A549 (cell line): Measurements from ENCODE around the gene MYDGF. TPM values are rescaled to one million over a fixed set of nuclear protein-coding genes. Genes with fewer than 3 reads are reported as not detected.

Source experiments
- ATAC-seq, 2 experiments: fragments of 200-7000 bp in 1 of 2; fragments of >200 bp in 1 of 2; cut with Nextera tagmentation in 1 of 2; cut with Tn5 transposase in 1 of 2; 3 replicates each; pipeline versions ENCODE4 v1.8.0 to v1.9.1; 2018 to 2020; ENCODE audit warnings: mild to moderate bottlenecking in 1 of 2, moderate library complexity in 1 of 2
- CTCF ChIA-PET: fragments of 300-600 bp; sonication (Branson Sonifier 250); formaldehyde crosslinking; extraction: SDS; loops from one replicate; lab custom pipeline; 2021; ENCODE audit warnings: antibody characterized with exemption, inconsistent platforms; lab: Yijun Ruan, JAX
- POLR2A ChIA-PET: fragments of 350-600 bp; formaldehyde crosslinking; extraction: SDS; loops from one replicate; lab custom pipeline; 2021; ENCODE audit warnings: antibody characterized with exemption, inconsistent platforms; lab: Yijun Ruan, JAX
- DNase-seq, 2 experiments: peaks; one replicate each; pipeline versions ENCODE4 v3.0.0 to v3.0.0-alpha.2; 2011 to 2016; ENCODE audit warnings: low read depth in 1 of 2, low spot score in 1 of 2
- FAIRE-seq: peaks from 2 replicates; lab custom pipeline; 2011; peaks lifted over from hg19 to GRCh38; lab: Jason Lieb, UNC
- H3K27ac ChIP-seq, 2 experiments: fragments of >200 bp; sonication (Bioruptor Twin); formaldehyde crosslinking; 3 replicates each; pipeline ENCODE4 v1.5.1; 2016 to 2017
- H3K4me1 ChIP-seq: fragments of >200 bp; sonication (Bioruptor Twin); formaldehyde crosslinking; 3 replicates; pipeline ENCODE4 v1.6.1; 2016
- H3K4me2 ChIP-seq: fragments of >200 bp; sonication (Bioruptor Twin); formaldehyde crosslinking; 3 replicates; pipeline ENCODE4 v1.6.1; 2016
- H3K4me3 ChIP-seq: fragments of >200 bp; sonication (Bioruptor Twin); formaldehyde crosslinking; 3 replicates; pipeline ENCODE4 v1.5.1; 2016
- H3K9me3 ChIP-seq: fragments of >200 bp; sonication (Bioruptor Twin); formaldehyde crosslinking; 3 replicates; pipeline ENCODE4 v1.6.1; 2016
- BHLHE40 ChIP-seq: IDR thresholded peaks from 2 replicates; pipeline ENCODE4 v1.6.1; 2012; ENCODE audit warnings: low read depth, low read length, inconsistent platforms
- FOSB ChIP-seq: fragments of 250-450 bp; sonication (Bioruptor Pico); IDR thresholded peaks from 2 replicates; pipeline ENCODE4 v1.5.0; 2020; ENCODE audit warnings: mild to moderate bottlenecking, moderate library complexity
- FOXS1 ChIP-seq: fragments of 250-450 bp; sonication (Bioruptor Pico); IDR thresholded peaks from 2 replicates; pipeline ENCODE4 v1.5.0; 2020; ENCODE audit warnings: mild to moderate bottlenecking, moderate library complexity
- GATA3 ChIP-seq: IDR thresholded peaks from 2 replicates; pipeline ENCODE4 v1.6.1; 2012; ENCODE audit warnings: borderline replicate concordance
- HOXA7 ChIP-seq: fragments of 250-450 bp; sonication (Bioruptor Pico); IDR thresholded peaks from 2 replicates; pipeline ENCODE4 v1.5.0; 2020; ENCODE audit warnings: mild to moderate bottlenecking, moderate library complexity
- HOXB13 ChIP-seq: fragments of 250-450 bp; sonication (Bioruptor Pico); IDR thresholded peaks from 2 replicates; pipeline ENCODE4 v1.5.0; 2020; ENCODE audit warnings: low read depth, mild to moderate bottlenecking, moderate library complexity
- HOXB5 ChIP-seq: fragments of 250-450 bp; sonication (Bioruptor Pico); IDR thresholded peaks from 2 replicates; pipeline ENCODE4 v1.5.0; 2020; ENCODE audit warnings: mild to moderate bottlenecking, moderate library complexity
- JUNB ChIP-seq: fragments of >200 bp; sonication (Bioruptor Twin); formaldehyde crosslinking; IDR thresholded peaks from 2 replicates; pipeline ENCODE4 v1.6.1; 2016
- KDM1A ChIP-seq: fragments of 200-600 bp; sonication (generic); IDR thresholded peaks from 2 replicates; pipeline ENCODE4 v1.6.1; 2016; ENCODE audit warnings: low read depth, mild to moderate bottlenecking
- NPAS2 ChIP-seq: fragments of 250-450 bp; sonication (Bioruptor Pico); IDR thresholded peaks from 2 replicates; pipeline ENCODE4 v1.8.0; 2022; ENCODE audit warnings: mild to moderate bottlenecking, moderate library complexity, borderline replicate concordance
- NR3C1 ChIP-seq: fragments of >200 bp; sonication (Bioruptor Twin); formaldehyde crosslinking; IDR thresholded peaks from 3 replicates; pipeline ENCODE4 v1.6.1; 2017
- PBX3 ChIP-seq: IDR thresholded peaks from 2 replicates; pipeline ENCODE4 v1.6.1; 2012
- PHF8 ChIP-seq: fragments of 200-600 bp; sonication (generic); IDR thresholded peaks from 2 replicates; pipeline ENCODE4 v1.6.1; 2016; ENCODE audit warnings: low read depth, mild to moderate bottlenecking, antibody characterized with exemption, moderate library complexity, borderline replicate concordance
- POLR2A ChIP-seq: IDR thresholded peaks from 2 replicates; pipeline ENCODE4 v1.6.1; 2012; ENCODE audit warnings: mild to moderate bottlenecking, low read length
- RCOR1 ChIP-seq: fragments of 150-350 bp; IDR thresholded peaks from 2 replicates; pipeline ENCODE4 v1.6.1; 2014; ENCODE audit warnings: antibody characterized with exemption, low read length, low read depth
- REST ChIP-seq: fragments of 200-600 bp; sonication (generic); IDR thresholded peaks from 2 replicates; pipeline ENCODE4 v1.6.1; 2016; ENCODE audit warnings: antibody characterized with exemption, mild to moderate bottlenecking, moderate library complexity
- TFCP2L1 ChIP-seq: fragments of 250-450 bp; sonication (Bioruptor Pico); IDR thresholded peaks from 2 replicates; pipeline ENCODE4 v1.5.0; 2021; ENCODE audit warnings: mild to moderate bottlenecking
- TP53 ChIP-seq: fragments of 250-450 bp; sonication (Bioruptor Pico); IDR thresholded peaks from 2 replicates; pipeline ENCODE4 v1.5.0; 2021; ENCODE audit warnings: mild to moderate bottlenecking, moderate library complexity
- USF2 ChIP-seq: fragments of 450-650 bp; IDR thresholded peaks from 2 replicates; pipeline ENCODE4 v1.6.1; 2014; ENCODE audit warnings: antibody characterized with exemption
- ZC3H11A ChIP-seq: fragments of 450-650 bp; IDR thresholded peaks from 2 replicates; pipeline ENCODE4 v1.6.1; 2014; ENCODE audit warnings: antibody characterized with exemption, mild to moderate bottlenecking
- ZFP36 ChIP-seq: fragments of 450-650 bp; IDR thresholded peaks from 2 replicates; pipeline ENCODE4 v1.6.1; 2014; ENCODE audit warnings: borderline replicate concordance; ENCODE audit not compliant: partially characterized antibody
- WGBS: methylation state at CpG from one replicate; pipeline ENCODE4 v1.1.6; 2017; ENCODE audit errors: missing lambda C conversion rate; 5-methylcytosine and 5-hydroxymethylcytosine counted together
- polyA plus RNA-seq, 4 experiments: library from polyadenylated mRNA; depleted of rRNA in 3 of 4; stranded (reverse); fragments of >200 nt; fragmentation: RNase III in 1 of 4; extraction: RNeasy Plus Mini Kit Qiagen cat#74134 plus additional on column Dnase treatment in 1 of 4; gene quantifications; 2 replicates in 3 of 4; 3 replicates in 1 of 4; pipeline ENCODE4 v1.2.3, GENCODE V29; 2011 to 2017
- TF ChIP-seq, protein P1 (sequence below): IDR thresholded peaks from 2 replicates; pipeline ENCODE4 v1.6.1; 2012
- TF ChIP-seq, protein P2 (sequence below): fragments of >200 bp; sonication (Bioruptor Twin); formaldehyde crosslinking; IDR thresholded peaks from 3 replicates; pipeline ENCODE4 v1.5.1; 2016

MYDGF gene
- polyA plus RNA-seq, 2 of the 4 experiments (the other 2 are of a cell fraction): 62.1 to 107 TPM

- Histone ChIP-seq H3K27ac (peak overlapping the region; percentile 96 to 100), H3K4me2 (peak overlapping the region; percentile 64), H3K9me3 (no peaks in the 10 kb centered on the region), H3K4me1 (peaks cover 21% of the 10 kb centered on the region), H3K4me3 (no peak overlapping the region)
- DNase-seq (peak in 1 of 2 experiments; percentile 37), ATAC-seq (no peak; a peak in 1 of 6 replicates), FAIRE-seq (no peak)
- TF ChIP-seq REST (no peak), NR3C1 (no peak), ZFP36 (no peak), PHF8 (no peak), HOXB13 (no peak), NPAS2 (no peak), HOXB5 (CRISPR knock-in tag) (no peak), RCOR1 (no peak), POLR2A (no peak), USF2 (no peak), GATA3 (no peak), KDM1A (no peak), TFCP2L1 (no peak), ZC3H11A (no peak)
- TF ChIP-seq, protein P1, sequence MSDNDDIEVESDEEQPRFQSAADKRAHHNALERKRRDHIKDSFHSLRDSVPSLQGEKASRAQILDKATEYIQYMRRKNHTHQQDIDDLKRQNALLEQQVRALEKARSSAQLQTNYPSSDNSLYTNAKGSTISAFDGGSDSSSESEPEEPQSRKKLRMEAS: no peak
- TF ChIP-seq, protein P2, sequence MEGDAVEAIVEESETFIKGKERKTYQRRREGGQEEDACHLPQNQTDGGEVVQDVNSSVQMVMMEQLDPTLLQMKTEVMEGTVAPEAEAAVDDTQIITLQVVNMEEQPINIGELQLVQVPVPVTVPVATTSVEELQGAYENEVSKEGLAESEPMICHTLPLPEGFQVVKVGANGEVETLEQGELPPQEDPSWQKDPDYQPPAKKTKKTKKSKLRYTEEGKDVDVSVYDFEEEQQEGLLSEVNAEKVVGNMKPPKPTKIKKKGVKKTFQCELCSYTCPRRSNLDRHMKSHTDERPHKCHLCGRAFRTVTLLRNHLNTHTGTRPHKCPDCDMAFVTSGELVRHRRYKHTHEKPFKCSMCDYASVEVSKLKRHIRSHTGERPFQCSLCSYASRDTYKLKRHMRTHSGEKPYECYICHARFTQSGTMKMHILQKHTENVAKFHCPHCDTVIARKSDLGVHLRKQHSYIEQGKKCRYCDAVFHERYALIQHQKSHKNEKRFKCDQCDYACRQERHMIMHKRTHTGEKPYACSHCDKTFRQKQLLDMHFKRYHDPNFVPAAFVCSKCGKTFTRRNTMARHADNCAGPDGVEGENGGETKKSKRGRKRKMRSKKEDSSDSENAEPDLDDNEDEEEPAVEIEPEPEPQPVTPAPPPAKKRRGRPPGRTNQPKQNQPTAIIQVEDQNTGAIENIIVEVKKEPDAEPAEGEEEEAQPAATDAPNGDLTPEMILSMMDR: no peak
- WGBS: 19% methylated on average over 10 of the region's 10 CpGs
- ChIA-PET CTCF (interaction anchor here (1.2 kb wide), 1 partner anchor 36 kb away, joined by 3 read pairs; no protein-coding TSS in a partner anchor), POLR2A (no interaction called here)
These were observed 1.2 kb upstream of the MYDGF start for GRCh38 chr19:4671185-4671851.

- CTCF ChIA-PET: no interaction called here
- Histone ChIP-seq H3K9me3 (no peaks in the 10 kb centered on the region), H3K4me3 (no peak overlapping the region), H3K4me2 (no peak overlapping the region), H3K27ac (no peak overlapping the region), H3K4me1 (peaks cover 8% of the 10 kb centered on the region; the same call in 1 of the 3 replicates)
- TF ChIP-seq PBX3 (no peak), JUNB (no peak), TP53 (CRISPR knock-in tag) (no peak), BHLHE40 (no peak), HOXA7 (CRISPR knock-in tag) (no peak), GATA3 (no peak), ZC3H11A (no peak), TFCP2L1 (no peak), FOXS1 (CRISPR knock-in tag) (no peak), RCOR1 (no peak), FOSB (CRISPR knock-in tag) (no peak)
- WGBS: 75% methylated on average over 1 of the region's 12 CpGs
- DNase-seq (no peak), FAIRE-seq (no peak), ATAC-seq (no peak)
- POLR2A ChIA-PET: no interaction called here
These were observed 5.5 kb downstream of the MYDGF start for GRCh38 chr19:4664642-4665041.
